Nephron progenitor cell (in vitro differentiated cells): ENCODE results near the gene HPGDS.
"Not testable (repeated sequence)": the region's sequence is repeated elsewhere in the genome, so short reads cannot be mapped to it uniquely, and the experiment has no call there.

Source experiments
- DNase-seq: peaks from one replicate; pipeline ENCODE4 v3.0.0; 2021
- H3K27ac Mint-ChIP-seq: 2 replicates; pipeline ENCODE4 v1.8.0; 2021; ENCODE audit warnings: mild to moderate bottlenecking, moderate library complexity, mixed read lengths
- H3K27me3 Mint-ChIP-seq: 2 replicates; pipeline ENCODE4 v1.8.0; 2021; ENCODE audit warnings: mild to moderate bottlenecking, low read depth, mixed read lengths; ENCODE audit not compliant: poor library complexity
- H3K36me3 Mint-ChIP-seq: 2 replicates; pipeline ENCODE4 v1.8.0; 2021; ENCODE audit warnings: low read depth, mixed read lengths
- H3K4me1 Mint-ChIP-seq: 2 replicates; pipeline ENCODE4 v1.8.0; 2021; ENCODE audit warnings: mixed read lengths
- H3K4me3 Mint-ChIP-seq: 2 replicates; pipeline ENCODE4 v1.8.0; 2021; ENCODE audit warnings: mild to moderate bottlenecking, moderate library complexity, mixed read lengths
- H3K9me3 Mint-ChIP-seq: 2 replicates; pipeline ENCODE4 v1.8.0; 2021; ENCODE audit warnings: mild to moderate bottlenecking, moderate library complexity, mixed read lengths
- CTCF ChIP-seq: fragments of 200-600 bp; sonication (generic); IDR thresholded peaks from 2 replicates; pipeline ENCODE4 v1.5.0; 2021; ENCODE audit warnings: antibody characterized with exemption

Gene HPGDS

DNA sequence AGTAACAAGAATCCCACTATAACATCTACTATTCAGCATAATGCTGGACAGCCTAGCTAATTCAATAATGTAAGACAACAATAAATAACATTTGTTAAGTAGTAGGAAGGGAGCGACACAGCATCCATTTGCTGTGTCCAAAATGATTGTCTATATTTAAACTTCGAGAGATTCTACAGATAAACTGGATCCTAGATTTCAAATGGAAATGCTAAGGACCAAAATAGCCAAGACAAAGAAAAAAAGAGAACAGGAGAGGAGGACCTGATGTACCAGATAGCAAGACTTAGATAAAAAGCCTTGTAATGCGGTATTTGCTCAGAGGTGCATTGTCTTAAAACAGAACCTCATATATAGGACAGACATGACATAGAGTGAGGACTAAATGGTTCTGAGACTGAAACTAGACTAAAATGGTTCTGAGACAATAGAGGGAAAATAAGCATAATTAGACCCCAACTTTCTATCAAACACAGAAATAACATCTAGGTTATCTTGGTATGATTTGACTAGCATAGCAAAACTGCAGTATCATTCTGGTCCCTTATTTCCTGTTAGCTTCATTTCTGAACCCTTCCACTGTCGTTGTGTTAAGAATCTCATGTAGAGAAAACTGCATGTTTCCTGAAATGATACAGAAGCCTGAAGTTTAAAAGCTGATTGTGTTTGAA, 3.8 kb downstream of the HPGDS start:
- DNase-seq = no peak
- peaks cover 3% of the 10 kb centered on the region for H3K27me3 Mint-ChIP-seq

GRCh38 chr4:94336791-94337190, 5.8 kb downstream of the HPGDS start:
- DNase-seq, H3K27ac Mint-ChIP-seq, H3K4me3 Mint-ChIP-seq, H3K36me3 Mint-ChIP-seq, H3K9me3 Mint-ChIP-seq, H3K27me3 Mint-ChIP-seq, H3K4me1 Mint-ChIP-seq: not testable (repeated sequence)

More for the DNA sequence above, 3.8 kb downstream of the HPGDS start:
- H3K36me3 Mint-ChIP-seq = no peaks in the 10 kb centered on the region
- TF ChIP-seq CTCF = no peak
- no peaks in the 10 kb centered on the region for H3K9me3 Mint-ChIP-seq
- no peak overlapping the region for H3K4me3 Mint-ChIP-seq
- no peak overlapping the region for H3K27ac Mint-ChIP-seq
- H3K4me1 Mint-ChIP-seq = no peaks in the 10 kb centered on the region

DNA sequence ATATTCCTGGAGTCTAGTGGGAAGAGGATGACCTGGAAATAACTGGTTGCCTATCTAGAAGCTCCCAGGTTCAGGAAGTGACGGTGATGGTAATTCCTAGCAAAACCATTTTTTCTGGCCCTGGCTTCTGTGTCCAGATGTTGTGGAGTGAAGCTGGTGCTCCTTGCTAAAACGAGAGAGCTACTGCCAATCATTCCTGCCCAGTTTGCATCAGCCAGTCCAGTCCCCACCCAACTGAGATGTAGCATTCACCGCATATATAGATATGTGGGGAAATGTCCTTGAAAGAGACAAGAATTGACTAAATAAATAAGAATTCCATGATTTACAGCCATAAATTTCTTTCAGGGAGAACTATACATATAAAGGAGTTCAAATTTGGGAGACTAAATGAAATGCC, 6.3 kb downstream of the HPGDS start:
- Mint-ChIP-seq H3K36me3 (no peaks in the 10 kb centered on the region), H3K4me3 (no peak overlapping the region), H3K27ac (no peak overlapping the region), H3K27me3 (peaks cover 3% of the 10 kb centered on the region), H3K4me1 (peaks cover 7% of the 10 kb centered on the region), H3K9me3 (no peaks in the 10 kb centered on the region)
- DNase-seq = no peak
- TF ChIP-seq CTCF = no peak

GRCh38 chr4:94334962-94335361, 7.7 kb downstream of the HPGDS start:
- Mint-ChIP-seq H3K4me1 (peaks cover 7% of the 10 kb centered on the region), H3K36me3 (no peaks in the 10 kb centered on the region), H3K27ac (no peak overlapping the region), H3K9me3 (no peaks in the 10 kb centered on the region), H3K27me3 (peaks cover 5% of the 10 kb centered on the region), H3K4me3 (no peak overlapping the region)
- DNase-seq = no peak
- TF ChIP-seq CTCF = no peak

DNA sequence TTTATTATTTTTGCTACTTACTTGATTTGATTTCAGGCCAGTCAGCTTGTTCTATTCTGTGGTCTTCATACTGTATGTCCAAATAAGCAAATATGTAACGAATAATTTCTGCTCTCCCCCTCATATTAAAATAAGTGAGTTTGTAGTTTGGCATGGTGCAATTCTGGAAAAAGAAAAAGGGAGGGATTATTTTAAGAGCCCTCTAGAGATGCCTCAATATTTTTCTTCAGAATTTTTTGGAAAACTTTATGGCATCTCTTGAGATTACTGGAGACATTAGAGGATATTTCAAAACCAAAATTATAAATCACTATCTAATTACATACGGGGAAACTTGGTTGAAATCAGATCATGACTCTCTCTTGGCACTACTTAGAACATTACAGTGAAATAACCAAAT, 8.2 kb downstream of the HPGDS start:
- Mint-ChIP-seq H3K36me3 (no peaks in the 10 kb centered on the region), H3K4me1 (peaks cover 7% of the 10 kb centered on the region), H3K4me3 (no peak overlapping the region), H3K27ac (no peak overlapping the region), H3K27me3 (peaks cover 6% of the 10 kb centered on the region), H3K9me3 (no peaks in the 10 kb centered on the region)
- TF ChIP-seq CTCF = no peak
- DNase-seq = no peak

GRCh38 chr4:94333866-94334265, 8.8 kb downstream of the HPGDS start:
- Mint-ChIP-seq H3K27me3 (peaks cover 6% of the 10 kb centered on the region), H3K4me1 (peaks cover 7% of the 10 kb centered on the region), H3K9me3 (no peaks in the 10 kb centered on the region), H3K36me3 (no peaks in the 10 kb centered on the region), H3K4me3 (no peak overlapping the region), H3K27ac (no peak overlapping the region)
- TF ChIP-seq CTCF = no peak
- DNase-seq = no peak
